DOHH2 (cell line): ENCODE measurements around the gene NFKB1.

Source experiments
- H3F3A ChIP-seq: fragments of 200-600 bp; sonication (generic), shearing (Covaris generic); 2 replicates; pipeline ENCODE4 v1.6.0; 2016; ENCODE audit warnings: antibody characterized with exemption, mild to moderate bottlenecking; ENCODE audit not compliant: control insufficient read depth, insufficient read depth
- H3K27ac ChIP-seq: fragments of 200-600 bp; sonication (generic); 2 replicates; pipeline ENCODE4 v1.5.1; 2014; ENCODE audit warnings: low read depth, mild to moderate bottlenecking, low read length, moderate library complexity
- H3K27me3 ChIP-seq: fragments of 200-600 bp; sonication (generic); 2 replicates; pipeline ENCODE4 v1.6.1; 2014; ENCODE audit warnings: mild to moderate bottlenecking, low read length, mixed read lengths; ENCODE audit not compliant: control insufficient read depth
- H3K36me3 ChIP-seq: fragments of 200-600 bp; sonication (generic); 2 replicates; pipeline ENCODE4 v1.6.1; 2014; ENCODE audit warnings: mild to moderate bottlenecking, low read length, moderate library complexity, mixed read lengths; ENCODE audit not compliant: control insufficient read depth
- H3K4me1 ChIP-seq: fragments of 200-600 bp; sonication (generic); 2 replicates; pipeline ENCODE4 v1.6.1; 2014; ENCODE audit warnings: mild to moderate bottlenecking, low read length, mixed read lengths; ENCODE audit not compliant: control insufficient read depth
- H3K4me2 ChIP-seq: fragments of 200-600 bp; sonication (generic); 2 replicates; pipeline ENCODE4 v1.6.0; 2014; ENCODE audit warnings: mild to moderate bottlenecking, low read length, moderate library complexity
- H3K4me3 ChIP-seq: fragments of 200-600 bp; sonication (generic); 2 replicates; pipeline ENCODE4 v1.5.1; 2014; ENCODE audit warnings: mild to moderate bottlenecking, low read length, mixed read lengths
- H3K79me2 ChIP-seq: fragments of 200-600 bp; sonication (generic); 2 replicates; pipeline ENCODE4 v1.6.1; 2014; ENCODE audit warnings: mild to moderate bottlenecking, low read length, mixed read lengths; ENCODE audit not compliant: control insufficient read depth
- H3K9me2 ChIP-seq: fragments of 200-600 bp; sonication (generic); replicated peaks from 2 replicates; pipeline ENCODE4 v1.6.1; 2014; ENCODE audit warnings: mild to moderate bottlenecking, low read length, mixed read lengths; ENCODE audit not compliant: control insufficient read depth
- H3K9me3 ChIP-seq: fragments of 200-600 bp; sonication (generic); 2 replicates; pipeline ENCODE4 v1.6.1; 2014; ENCODE audit warnings: antibody characterized with exemption, low read length, mixed read lengths; ENCODE audit not compliant: control insufficient read depth, insufficient read depth
- H4K20me1 ChIP-seq: fragments of 200-600 bp; sonication (generic); 2 replicates; pipeline ENCODE4 v1.6.0; 2014; ENCODE audit warnings: low read depth, mild to moderate bottlenecking, antibody characterized with exemption, low read length, moderate library complexity; ENCODE audit not compliant: control insufficient read depth, insufficient read depth
- CTCF ChIP-seq: fragments of 200-600 bp; sonication (generic); IDR thresholded peaks from one replicate; pipeline ENCODE4 v1.5.1; 2014; ENCODE audit warnings: antibody characterized with exemption, mild to moderate bottlenecking, low read depth, low read length; ENCODE audit not compliant: poor library complexity, severe bottlenecking
- EZH2phosphoT487 ChIP-seq: fragments of 200-600 bp; sonication (generic); IDR thresholded peaks from 2 replicates; pipeline ENCODE4 v1.6.1; 2017; ENCODE audit warnings: borderline replicate concordance, mild to moderate bottlenecking, antibody characterized with exemption, low read length, moderate library complexity, mixed read lengths

Gene NFKB1

GRCh38 chr4:102604222-102604940, 103.2 kb downstream of the NFKB1 start:
- no peak for TF ChIP-seq EZH2phosphoT487
- no peaks in the 10 kb centered on the region for H3K79me2 ChIP-seq
- no peaks in the 10 kb centered on the region for H3K27me3 ChIP-seq
- H3K9me3 ChIP-seq = no peaks in the 10 kb centered on the region
- no peaks in the 10 kb centered on the region for H3K4me1 ChIP-seq
- H3K36me3 ChIP-seq = peaks cover 74% of the 10 kb centered on the region
- H4K20me1 ChIP-seq = no peaks in the 10 kb centered on the region
- H3K9me2 ChIP-seq = no peaks in the 10 kb centered on the region
- no peak overlapping the region for H3K4me3 ChIP-seq
- no peaks in the 10 kb centered on the region for H3F3A ChIP-seq
- H3K4me2 ChIP-seq = no peak overlapping the region
- no peak overlapping the region for H3K27ac ChIP-seq

GRCh38 chr4:102606261-102606660, 105.1 kb downstream of the NFKB1 start:
- Histone ChIP-seq H3K27me3 (no peaks in the 10 kb centered on the region), H3K9me3 (no peaks in the 10 kb centered on the region), H3F3A (no peaks in the 10 kb centered on the region), H3K9me2 (no peaks in the 10 kb centered on the region), H4K20me1 (no peaks in the 10 kb centered on the region), H3K36me3 (peaks cover 76% of the 10 kb centered on the region), H3K4me3 (no peak overlapping the region), H3K27ac (no peak overlapping the region), H3K4me1 (no peaks in the 10 kb centered on the region), H3K79me2 (no peaks in the 10 kb centered on the region), H3K4me2 (no peak overlapping the region)
- TF ChIP-seq CTCF (no peak), EZH2phosphoT487 (no peak)

GRCh38 chr4:102606846-102607450, 105.8 kb downstream of the NFKB1 start:
- no peak overlapping the region for H3K4me2 ChIP-seq
- no peaks in the 10 kb centered on the region for H4K20me1 ChIP-seq
- no peak for TF ChIP-seq CTCF
- no peak for TF ChIP-seq EZH2phosphoT487
- no peak overlapping the region for H3K27ac ChIP-seq
- no peaks in the 10 kb centered on the region for H3F3A ChIP-seq
- no peaks in the 10 kb centered on the region for H3K27me3 ChIP-seq
- H3K79me2 ChIP-seq = no peaks in the 10 kb centered on the region
- no peaks in the 10 kb centered on the region for H3K9me3 ChIP-seq
- no peaks in the 10 kb centered on the region for H3K4me1 ChIP-seq
- H3K4me3 ChIP-seq = no peak overlapping the region
- no peaks in the 10 kb centered on the region for H3K9me2 ChIP-seq
- peaks cover 77% of the 10 kb centered on the region for H3K36me3 ChIP-seq

GRCh38 chr4:102608190-102608589, 107.0 kb downstream of the NFKB1 start:
- TF ChIP-seq EZH2phosphoT487 (no peak), CTCF (no peak)
- Histone ChIP-seq H3F3A (no peaks in the 10 kb centered on the region), H3K9me2 (no peaks in the 10 kb centered on the region), H3K27me3 (no peaks in the 10 kb centered on the region), H3K79me2 (no peaks in the 10 kb centered on the region), H3K9me3 (no peaks in the 10 kb centered on the region), H3K36me3 (peaks cover 86% of the 10 kb centered on the region), H3K4me1 (no peaks in the 10 kb centered on the region), H3K27ac (no peak overlapping the region), H3K4me2 (no peak overlapping the region), H4K20me1 (no peaks in the 10 kb centered on the region), H3K4me3 (no peak overlapping the region)
